8988T (cell line): ENCODE data around the gene CEP63.
"Not testable (repeated sequence)": the region's sequence is repeated elsewhere in the genome, so short reads cannot be mapped to it uniquely, and the experiment has no call there.

Experiments
- DNase-seq: peaks from one replicate; pipeline ENCODE4 v3.0.0; 2011

Gene CEP63

GRCh38 chr3:134590766-134591165 is 104.9 kb downstream of the CEP63 start:
- no peak for DNase-seq

GRCh38 chr3:134592806-134593205 is 106.9 kb downstream of the CEP63 start:
- DNase-seq = no peak

GRCh38 chr3:134594331-134594741 is 108.5 kb downstream of the CEP63 start:
- DNase-seq = no peak

GRCh38 chr3:134594986-134595385 is 109.1 kb downstream of the CEP63 start:
- not testable (repeated sequence) for DNase-seq

GRCh38 chr3:134597390-134597970 is 111.6 kb downstream of the CEP63 start:
- no peak for DNase-seq

- DNase-seq = no peak
These were observed 113.1 kb downstream of the CEP63 start for GRCh38 chr3:134598763-134599545.

GRCh38 chr3:134600206-134600605 is 114.3 kb downstream of the CEP63 start:
- no peak for DNase-seq

GRCh38 chr3:134600685-134601463 is 115.0 kb downstream of the CEP63 start:
- DNase-seq = peak; percentile 82

- no peak for DNase-seq
These were observed 115.9 kb downstream of the CEP63 start for GRCh38 chr3:134601539-134602439.

- DNase-seq = no peak
These were observed 116.6 kb downstream of the CEP63 start for GRCh38 chr3:134602440-134602814.

- no peak for DNase-seq
These were observed 117.6 kb downstream of the CEP63 start for GRCh38 chr3:134603480-134603879.

- DNase-seq = no peak
These were observed 118.1 kb downstream of the CEP63 start for GRCh38 chr3:134603956-134604355.

- no peak for DNase-seq
These were observed 119.7 kb downstream of the CEP63 start for GRCh38 chr3:134605556-134605955.

GRCh38 chr3:134606033-134607025 is 120.5 kb downstream of the CEP63 start:
- no peak for DNase-seq

- DNase-seq = no peak
These were observed 121.5 kb downstream of the CEP63 start for GRCh38 chr3:134607054-134608022.

GRCh38 chr3:134608023-134608770 is 122.3 kb downstream of the CEP63 start:
- DNase-seq = no peak

- DNase-seq = no peak
These were observed 123.0 kb downstream of the CEP63 start for GRCh38 chr3:134608771-134609435.

GRCh38 chr3:134609821-134610431 is 124.1 kb downstream of the CEP63 start:
- no peak for DNase-seq
